ENCODE data around the gene PODXL.

GRCh38 chr7:131595699-131596098, 39.3 kb upstream of the PODXL start:
- no peak for TF ChIP-seq CTCF (IDR thresholded peaks at IDR 0.05)
- no peak for TF ChIP-seq POLR2A (IDR thresholded peaks at IDR 0.05)

All from testis (tissue), 2 donors.